ENCODE data around the gene EMILIN2. TPM values are rescaled to one million over a fixed set of nuclear protein-coding genes. Genes with fewer than 3 reads are reported as not detected.
A peak's percentile ranks its signal among the peaks of the same experiment; 100 is the strongest.

The EMILIN2 gene
- total and polyA plus RNA-seq, 9 of the 15 experiments (the other 6 are each of a cell fraction or from before 2014, with no cell fraction given): 0.01 to 0.40 (median 0.19) TPM

DNA sequence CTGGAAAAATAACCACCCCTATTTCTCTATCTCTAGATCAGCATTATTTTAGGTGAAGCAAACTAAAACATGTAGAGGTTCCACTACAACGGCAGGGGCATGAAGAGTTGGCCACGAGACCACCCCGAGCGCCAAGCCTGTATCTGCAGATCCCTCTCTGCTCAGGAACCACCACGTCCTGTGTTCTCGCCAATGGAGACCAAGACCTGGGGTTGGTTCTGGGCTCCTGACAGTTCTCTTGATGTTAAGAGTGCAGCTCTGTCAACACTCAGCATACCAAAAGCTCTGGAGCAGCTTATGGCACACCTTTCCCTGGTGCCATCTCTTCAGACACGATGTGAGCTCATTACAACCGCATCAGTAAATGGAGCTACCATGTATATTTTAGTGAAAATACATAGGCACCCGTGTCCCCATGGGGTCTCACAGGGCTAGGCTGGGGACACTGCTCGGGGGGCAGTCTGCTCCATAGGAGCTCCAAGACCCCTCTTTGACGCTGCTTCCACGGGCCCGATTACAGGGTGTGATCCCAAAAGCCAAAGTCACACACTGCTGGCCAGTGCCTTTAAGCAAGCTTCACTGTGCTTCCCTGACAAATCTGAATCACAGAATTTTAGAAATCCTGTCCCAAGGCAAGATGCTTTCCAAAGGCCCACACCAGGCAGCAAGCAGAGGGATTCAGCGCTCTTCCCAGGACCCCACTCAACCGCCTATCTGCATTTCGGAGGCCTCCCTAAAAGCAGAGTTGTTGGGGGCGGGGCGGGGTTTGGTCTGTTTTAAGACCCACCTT lies 72.2 kb downstream of the EMILIN2 start:
- H3K9ac ChIP-seq (ENCODE audit: insufficient read depth in 1 of 2, low read depth in 2 of 2, low read length in 2 of 2): no peak overlapping the region
- ChIA-PET CTCF (ENCODE audit: low intra/inter-chr PET ratio) (interaction anchor here (0.6 kb wide), 1 partner anchor 68 kb away, joined by 3 read pairs; no protein-coding TSS in a partner anchor), POLR2A (interaction anchor here (0.6 to 1.2 kb wide), 6 partner anchors 9 to 329 kb away, joined by 3 to 8 read pairs (median 4); no protein-coding TSS in a partner anchor)
- H3K4me1 ChIP-seq (replicated peaks in 1 of 2; ENCODE audit: control insufficient read depth in 2 of 2, insufficient read depth in 2 of 2, low read length in 2 of 2): no peaks in the 10 kb centered on the region
- DNase-seq (ENCODE audit: extremely low read depth in 1 of 4, low spot score in 3 of 4) (no peak), ATAC-seq (no peak), FAIRE-seq (no peak)
- intact Hi-C loops (cut with micrococcal nuclease) (no loop called here), in situ Hi-C loops (cut with MboI) (no loop called here)
- no TSS peak for BruUV-seq (replicated peaks)
- no peaks in the 10 kb centered on the region for H4K20me1 ChIP-seq (replicated peaks; ENCODE audit: control insufficient read depth, insufficient read depth, low read length)
- H3K4me3 ChIP-seq: no peak overlapping the region
- WGBS (ENCODE audit: insufficient coverage, low coverage, missing lambda C conversion rate): 95% methylated on average over 18 of the region's 18 CpGs
- H3K36me3 ChIP-seq (ENCODE audit: control insufficient read depth, insufficient read depth, low read length): peaks cover 71% of the 10 kb centered on the region; the same call in 2 of the 3 replicates
- no peaks in the 10 kb centered on the region for H3K9me1 ChIP-seq (ENCODE audit: control insufficient read depth, insufficient read depth, low read length)
- H2AFZ ChIP-seq (ENCODE audit: low read depth, low read length): no peak overlapping the region
- H3K27me3 ChIP-seq (ENCODE audit: control insufficient read depth in 2 of 2, insufficient read depth in 2 of 2, low read length in 2 of 2): no peaks in the 10 kb centered on the region
- TF ChIP-seq RREB1 (CRISPR knock-in tag; IDR thresholded peaks at IDR 0.05) (no peak), PHB (CRISPR knock-in tag; IDR thresholded peaks at IDR 0.05) (no peak), ZNF445 (CRISPR knock-in tag; IDR thresholded peaks at IDR 0.05; ENCODE audit: low read depth) (no peak)
- TF ChIP-seq, protein P1, sequence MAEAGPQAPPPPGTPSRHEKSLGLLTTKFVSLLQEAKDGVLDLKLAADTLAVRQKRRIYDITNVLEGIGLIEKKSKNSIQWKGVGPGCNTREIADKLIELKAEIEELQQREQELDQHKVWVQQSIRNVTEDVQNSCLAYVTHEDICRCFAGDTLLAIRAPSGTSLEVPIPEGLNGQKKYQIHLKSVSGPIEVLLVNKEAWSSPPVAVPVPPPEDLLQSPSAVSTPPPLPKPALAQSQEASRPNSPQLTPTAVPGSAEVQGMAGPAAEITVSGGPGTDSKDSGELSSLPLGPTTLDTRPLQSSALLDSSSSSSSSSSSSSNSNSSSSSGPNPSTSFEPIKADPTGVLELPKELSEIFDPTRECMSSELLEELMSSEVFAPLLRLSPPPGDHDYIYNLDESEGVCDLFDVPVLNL (CRISPR knock-in tag; IDR thresholded peaks at IDR 0.05; ENCODE audit: low read depth): no peak
- TF ChIP-seq, protein P2, sequence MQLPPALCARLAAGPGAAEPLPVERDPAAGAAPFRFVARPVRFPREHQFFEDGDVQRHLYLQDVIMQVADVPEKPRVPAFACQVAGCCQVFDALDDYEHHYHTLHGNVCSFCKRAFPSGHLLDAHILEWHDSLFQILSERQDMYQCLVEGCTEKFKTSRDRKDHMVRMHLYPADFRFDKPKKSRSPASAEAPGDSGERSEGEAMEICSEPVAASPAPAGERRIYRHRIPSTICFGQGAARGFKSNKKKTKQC (CRISPR knock-in tag; IDR thresholded peaks at IDR 0.05): 0 out of 2 replicates have a peak, but pooled peaks have one; percentile 2
- H3K27ac ChIP-seq (ENCODE audit: extremely low read depth, low read depth, low read length): no peak overlapping the region
- H3K4me2 ChIP-seq (ENCODE audit: insufficient read depth, low read length): no peak overlapping the region
- no peaks in the 10 kb centered on the region for H3K9me3 ChIP-seq (replicated peaks; ENCODE audit: control insufficient read depth, insufficient read depth, low read depth, low read length)
- H3K79me2 ChIP-seq (ENCODE audit: control insufficient read depth, insufficient read depth, low read length): no peaks in the 10 kb centered on the region
